Astrocyte of the cerebellum (primary cell): ENCODE data around the gene UBE2O.

Experiments used
- DNase-seq: peaks from one replicate; pipeline ENCODE4 v3.0.0-alpha.2; 2011; ENCODE audit warnings: low read depth
- H3K4me3 ChIP-seq: 2 replicates; pipeline ENCODE4 v1.5.1; 2011; ENCODE audit warnings: mild to moderate bottlenecking, low read depth, low read length, moderate library complexity
- CTCF ChIP-seq: IDR thresholded peaks from 2 replicates; pipeline ENCODE4 v1.5.1; 2012; ENCODE audit warnings: low read length, low read depth, moderate library complexity, mild to moderate bottlenecking; ENCODE audit errors: missing control alignments
- in situ Hi-C: cut with HindIII; loops from 2 replicates; pipeline ENCODE4 v1.10.0; 2017; ENCODE audit warnings: low sequenced_read_pairs

Gene UBE2O

GRCh38 chr17:76498876-76499251 is 45.9 kb upstream of the UBE2O start:
- no peak for TF ChIP-seq CTCF
- DNase-seq = no peak
- in situ Hi-C loops = no loop called here
- no peak overlapping the region for H3K4me3 ChIP-seq

GRCh38 chr17:76497979-76498875 is 45.3 kb upstream of the UBE2O start:
- no peak overlapping the region for H3K4me3 ChIP-seq
- in situ Hi-C loops = no loop called here
- no peak for DNase-seq
- TF ChIP-seq CTCF = no peak

- DNase-seq = no peak
- in situ Hi-C loops = no loop called here
- no peak for TF ChIP-seq CTCF
- no peak overlapping the region for H3K4me3 ChIP-seq
These were observed 44.7 kb upstream of the UBE2O start for GRCh38 chr17:76497699-76497978.

- in situ Hi-C loops = no loop called here
- TF ChIP-seq CTCF = no peak
- no peak for DNase-seq
- H3K4me3 ChIP-seq = no peak overlapping the region
These were observed 43.5 kb upstream of the UBE2O start for GRCh38 chr17:76496464-76496863.

- in situ Hi-C loops = no loop called here
- TF ChIP-seq CTCF = no peak
- no peak overlapping the region for H3K4me3 ChIP-seq
- no peak for DNase-seq
These were observed 42.9 kb upstream of the UBE2O start for GRCh38 chr17:76495663-76496400.

GRCh38 chr17:76493505-76494167 is 40.7 kb upstream of the UBE2O start:
- no peak for DNase-seq
- H3K4me3 ChIP-seq = no peak overlapping the region
- TF ChIP-seq CTCF = no peak
- in situ Hi-C loops = no loop called here
